Dermis blood vessel endothelial cell (primary cell): ENCODE results near the gene TSPAN15. TPM values are rescaled to one million over a fixed set of nuclear protein-coding genes. Genes with fewer than 3 reads are reported as not detected.
"Not testable (repeated sequence)": the region's sequence is repeated elsewhere in the genome, so short reads cannot be mapped to it uniquely, and the experiment has no call there.

Experiments
- DNase-seq: peaks from one replicate; pipeline ENCODE4 v3.0.0; 2010
- total RNA-seq: library from RNA; depleted of rRNA; stranded (reverse); fragments of >200 nt; gene quantifications from 2 replicates; pipeline ENCODE4 v1.2.3, GENCODE V29; 2014

TSPAN15 gene
- total RNA-seq, 1 donor from 2014 or later: 108 TPM

DNA sequence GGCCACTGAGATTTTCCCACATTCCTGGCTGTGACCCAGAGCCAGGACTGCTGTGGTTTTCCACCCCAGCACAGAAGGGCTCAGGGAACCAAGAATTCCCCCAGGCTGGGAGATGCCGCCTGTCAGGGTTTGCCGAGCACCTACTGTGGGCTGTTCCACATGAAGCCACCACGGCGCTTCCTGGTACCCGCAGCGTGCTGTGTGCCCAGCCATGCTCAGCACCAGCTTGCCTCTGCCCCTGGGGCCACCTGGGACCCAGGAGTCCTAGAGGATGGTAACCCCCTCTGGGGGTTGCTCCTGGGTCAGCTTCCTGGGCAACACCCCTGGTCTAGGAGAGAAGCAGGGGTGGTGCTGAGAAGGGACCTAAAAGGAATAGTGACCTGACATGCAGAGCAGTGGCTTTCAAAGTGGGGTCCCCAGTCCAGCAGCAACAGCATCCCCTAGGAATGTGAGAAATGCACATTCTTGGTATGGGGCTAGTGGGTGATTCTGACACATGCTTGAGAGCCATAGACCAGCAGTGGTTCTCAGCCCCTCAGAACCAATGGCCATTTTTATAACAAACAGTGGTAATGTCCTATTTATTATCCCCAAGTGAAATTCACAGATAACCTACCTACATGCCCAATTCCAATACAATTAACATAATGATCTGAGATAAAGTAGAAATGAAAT, 53.4 kb downstream of the TSPAN15 start:
- DNase-seq: no peak

DNA sequence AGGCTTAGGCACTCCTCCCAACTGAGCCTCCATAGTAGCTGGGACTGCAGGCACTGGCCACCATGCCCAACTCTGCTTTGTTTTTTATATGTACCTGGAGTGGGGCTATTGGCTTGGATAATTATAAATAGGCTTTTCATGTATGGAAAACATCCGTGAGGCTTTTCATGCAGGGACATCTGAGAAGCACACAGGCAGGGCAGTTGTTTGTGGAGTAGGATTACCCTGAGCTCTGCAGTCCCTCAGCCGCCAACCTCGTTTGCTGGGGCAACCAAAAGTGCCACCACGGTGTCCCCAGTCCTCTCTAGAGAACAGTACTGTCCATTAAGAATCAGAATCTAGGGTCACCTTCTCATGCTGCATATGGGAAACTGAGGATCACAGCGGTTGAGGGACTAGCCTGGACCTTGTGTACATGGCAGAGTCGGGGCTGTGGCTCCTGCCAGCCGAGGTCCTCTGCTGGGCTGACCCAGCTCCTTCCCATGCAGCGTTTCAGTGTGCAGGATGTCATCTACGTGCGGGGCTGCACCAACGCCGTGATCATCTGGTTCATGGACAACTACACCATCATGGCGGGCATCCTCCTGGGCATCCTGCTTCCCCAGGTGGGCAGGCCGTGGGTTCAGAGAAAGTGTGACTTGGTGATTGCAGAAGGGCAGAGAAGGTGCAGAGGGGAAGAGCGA, 54.5 kb downstream of the TSPAN15 start:
- DNase-seq: no peak

DNA sequence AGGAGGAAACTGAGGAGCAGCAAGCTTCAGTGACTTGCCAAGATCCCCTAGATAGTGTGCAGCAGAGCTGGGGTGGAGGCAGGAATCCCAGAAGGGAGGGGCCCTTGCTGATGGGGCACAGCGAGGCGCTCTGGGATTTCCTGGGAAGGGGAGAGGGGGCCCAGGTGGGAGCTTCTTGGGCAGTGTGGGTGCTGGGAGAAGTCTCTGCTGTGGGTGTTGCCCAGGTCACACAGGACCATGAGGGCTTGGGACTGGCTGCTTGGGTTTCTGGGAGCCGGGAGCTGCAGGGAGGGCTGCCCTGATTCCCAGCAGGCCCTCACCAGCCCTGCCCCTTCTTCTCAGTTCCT, 55.2 kb downstream of the TSPAN15 start:
- DNase-seq: no peak

DNA sequence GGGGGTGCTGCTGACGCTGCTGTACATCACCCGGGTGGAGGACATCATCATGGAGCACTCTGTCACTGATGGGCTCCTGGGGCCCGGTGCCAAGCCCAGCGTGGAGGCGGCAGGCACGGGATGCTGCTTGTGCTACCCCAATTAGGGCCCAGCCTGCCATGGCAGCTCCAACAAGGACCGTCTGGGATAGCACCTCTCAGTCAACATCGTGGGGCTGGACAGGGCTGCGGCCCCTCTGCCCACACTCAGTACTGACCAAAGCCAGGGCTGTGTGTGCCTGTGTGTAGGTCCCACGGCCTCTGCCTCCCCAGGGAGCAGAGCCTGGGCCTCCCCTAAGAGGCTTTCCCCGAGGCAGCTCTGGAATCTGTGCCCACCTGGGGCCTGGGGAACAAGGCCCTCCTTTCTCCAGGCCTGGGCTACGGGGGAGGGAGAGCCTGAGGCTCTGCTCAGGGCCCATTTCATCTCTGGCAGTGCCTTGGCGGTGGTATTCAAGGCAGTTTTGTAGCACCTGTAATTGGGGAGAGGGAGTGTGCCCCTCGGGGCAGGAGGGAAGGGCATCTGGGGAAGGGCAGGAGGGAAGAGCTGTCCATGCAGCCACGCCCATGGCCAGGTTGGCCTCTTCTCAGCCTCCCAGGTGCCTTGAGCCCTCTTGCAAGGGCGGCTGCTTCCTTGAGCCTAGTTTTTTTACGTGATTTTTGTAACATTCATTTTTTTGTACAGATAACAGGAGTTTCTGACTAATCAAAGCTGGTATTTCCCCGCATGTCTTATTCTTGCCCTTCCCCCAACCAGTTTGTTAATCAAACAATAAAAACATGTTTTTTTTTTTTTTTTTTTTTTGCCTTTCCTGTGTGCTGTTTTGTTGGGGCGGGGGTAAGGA, 55.8 kb downstream of the TSPAN15 start:
- peak; percentile 24 for DNase-seq

DNA sequence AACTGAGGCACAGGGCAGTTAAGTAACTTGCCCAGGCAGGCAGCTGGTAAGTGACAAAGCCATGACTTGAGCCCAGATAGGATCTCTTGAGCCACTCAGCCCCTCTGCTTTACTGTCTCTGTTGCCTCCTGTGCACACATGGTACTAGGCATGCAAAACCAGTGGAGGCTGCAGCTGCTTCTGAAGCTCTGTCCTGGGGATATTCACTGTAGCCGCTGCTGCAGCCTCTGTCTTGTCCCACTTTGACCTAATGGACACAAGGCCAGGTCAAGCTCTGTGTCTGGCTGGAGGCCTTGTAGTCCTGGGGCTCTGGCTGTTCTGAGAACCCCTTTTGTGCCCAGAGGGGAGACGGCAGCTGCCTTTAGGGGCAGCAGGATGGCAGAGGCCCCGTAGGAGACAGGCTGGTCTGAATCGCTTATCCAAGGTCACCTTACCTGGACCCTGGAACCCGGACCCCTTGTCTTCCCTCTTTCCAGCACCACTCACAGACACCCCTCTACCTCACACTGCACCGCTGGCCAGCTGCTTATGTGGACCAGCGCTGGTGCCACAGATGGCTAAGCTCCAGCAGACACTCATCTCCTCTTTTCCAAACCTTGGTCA, 57.6 kb downstream of the TSPAN15 start:
- no peak for DNase-seq

DNA sequence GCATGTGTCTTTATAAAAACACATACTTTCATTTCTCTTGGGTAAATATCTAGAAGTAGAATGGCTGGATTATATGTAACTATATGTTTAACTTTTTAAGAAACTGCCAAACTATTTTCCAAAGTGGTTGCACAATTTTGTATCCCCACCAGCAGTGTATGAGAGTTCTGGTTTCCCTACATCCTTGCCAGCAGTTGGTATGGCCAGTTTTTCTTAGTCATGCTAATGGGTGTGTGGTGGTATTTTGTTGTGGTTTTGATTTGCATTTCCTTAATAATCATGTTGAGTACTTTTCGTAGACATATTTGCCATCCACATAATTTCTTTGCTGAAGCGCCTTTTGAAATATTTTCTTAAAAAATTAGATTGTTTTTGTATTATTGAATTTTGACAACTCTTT, 61.6 kb downstream of the TSPAN15 start:
- DNase-seq: no peak

- no peak for DNase-seq
Observed at GRCh38 chr10:69513617-69514016, 62.4 kb downstream of the TSPAN15 start.

DNA sequence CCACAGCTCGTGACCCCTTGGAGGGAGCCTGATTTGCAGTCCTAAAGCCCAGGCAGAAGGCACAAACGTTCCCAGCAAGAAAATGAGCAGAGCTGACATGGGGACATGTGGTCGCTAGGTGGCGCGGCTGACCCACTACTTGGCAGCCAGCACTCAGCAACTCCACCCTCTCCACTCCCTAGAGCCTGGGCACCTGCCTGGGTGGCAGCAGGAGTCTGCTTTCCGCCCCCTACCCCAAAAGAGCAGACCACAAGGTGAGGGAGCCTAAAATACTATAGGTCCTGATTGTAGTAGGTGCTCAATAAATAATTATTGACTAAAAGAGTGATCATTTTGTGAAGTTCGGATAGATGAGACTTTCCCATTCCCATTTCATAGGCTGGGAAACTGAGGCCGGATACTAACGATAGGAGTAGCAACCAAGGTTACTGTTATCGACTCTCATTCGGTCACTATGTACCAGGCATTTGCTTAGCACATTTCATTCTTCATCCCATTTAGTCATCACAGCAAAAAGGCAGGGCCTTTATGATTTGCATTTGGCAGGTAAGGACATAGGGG, 64.5 kb downstream of the TSPAN15 start:
- DNase-seq: peak; percentile 80

DNA sequence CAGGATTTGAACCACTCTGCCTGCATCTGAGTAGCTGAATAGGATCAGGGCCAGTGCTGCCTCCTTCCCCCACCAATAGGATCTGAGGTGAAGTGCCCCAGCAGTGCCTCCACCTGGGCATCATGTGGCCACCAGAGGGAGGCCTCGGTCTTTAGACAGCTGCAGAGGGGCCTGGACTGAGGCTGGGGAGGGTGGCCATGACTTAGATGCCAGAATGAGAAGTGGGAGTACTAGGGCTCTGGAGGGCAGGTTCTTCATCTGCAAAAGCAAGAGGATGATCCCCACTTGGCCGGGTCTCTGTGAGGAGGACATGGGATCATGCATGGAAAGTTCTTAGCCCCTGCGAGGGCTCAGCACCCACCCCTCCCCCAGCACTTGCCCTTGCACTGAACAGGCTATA, 65.1 kb downstream of the TSPAN15 start:
- DNase-seq: peak; percentile 24

DNA sequence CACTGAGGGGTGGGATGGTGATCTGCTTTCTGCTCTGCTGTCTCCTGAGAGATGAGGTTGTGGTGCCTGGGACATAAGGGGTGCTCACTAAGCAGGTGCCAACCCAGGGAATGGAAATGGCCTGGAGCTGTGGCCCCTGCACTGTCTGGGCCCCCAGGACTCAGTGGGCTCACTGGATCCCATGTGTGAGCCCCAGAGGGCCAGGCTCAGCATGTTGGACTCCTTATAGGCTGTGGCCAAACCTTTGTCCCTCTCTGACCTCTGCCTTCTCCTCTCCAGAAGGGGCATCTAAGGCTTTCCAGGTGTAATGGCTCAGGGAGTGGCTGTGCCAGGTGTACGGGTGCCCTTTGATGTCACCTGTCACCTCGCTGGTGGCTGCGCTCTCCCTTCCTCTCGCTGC, 65.5 kb downstream of the TSPAN15 start:
- DNase-seq: no peak

DNA sequence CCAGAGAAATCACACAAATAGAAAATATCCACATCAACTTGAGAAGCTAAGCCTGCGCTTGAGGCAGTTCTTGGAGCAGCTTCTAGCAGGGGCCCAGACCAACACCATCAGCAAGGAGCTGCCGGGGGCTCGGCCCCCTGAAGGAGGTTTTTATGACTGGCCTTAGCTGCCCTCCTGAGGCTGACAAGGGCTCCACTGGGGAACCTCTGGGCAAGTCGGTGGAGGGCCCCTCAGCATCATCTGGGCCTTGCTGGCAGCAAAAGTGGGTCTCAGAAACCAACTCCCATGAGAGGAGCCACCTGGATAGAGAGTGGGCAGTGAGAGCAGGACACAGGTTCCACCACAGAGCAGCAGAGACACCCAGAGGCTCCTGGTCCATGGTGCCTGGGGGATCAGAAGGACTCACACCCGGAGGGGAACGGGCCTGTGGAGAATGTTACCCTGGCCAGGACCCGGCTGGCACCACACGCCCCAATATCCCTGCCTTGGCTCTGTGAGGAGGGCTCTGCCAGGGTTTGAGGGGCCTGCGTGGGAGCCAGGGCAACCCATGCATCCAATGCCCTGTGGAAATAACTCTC, 66.1 kb downstream of the TSPAN15 start:
- DNase-seq: no peak

- no peak for DNase-seq
Observed at GRCh38 chr10:69527961-69528360, 76.7 kb downstream of the TSPAN15 start.

- no peak for DNase-seq
Observed at GRCh38 chr10:69533658-69534057, 82.4 kb downstream of the TSPAN15 start.

GRCh38 chr10:69536521-69536920, 85.3 kb downstream of the TSPAN15 start:
- not testable (repeated sequence) for DNase-seq

GRCh38 chr10:69537449-69537848, 86.2 kb downstream of the TSPAN15 start:
- no peak for DNase-seq

- DNase-seq: no peak
Observed at GRCh38 chr10:69538461-69538860, 87.2 kb downstream of the TSPAN15 start.

- no peak for DNase-seq
Observed at GRCh38 chr10:69541463-69541862, 90.2 kb downstream of the TSPAN15 start.

DNA sequence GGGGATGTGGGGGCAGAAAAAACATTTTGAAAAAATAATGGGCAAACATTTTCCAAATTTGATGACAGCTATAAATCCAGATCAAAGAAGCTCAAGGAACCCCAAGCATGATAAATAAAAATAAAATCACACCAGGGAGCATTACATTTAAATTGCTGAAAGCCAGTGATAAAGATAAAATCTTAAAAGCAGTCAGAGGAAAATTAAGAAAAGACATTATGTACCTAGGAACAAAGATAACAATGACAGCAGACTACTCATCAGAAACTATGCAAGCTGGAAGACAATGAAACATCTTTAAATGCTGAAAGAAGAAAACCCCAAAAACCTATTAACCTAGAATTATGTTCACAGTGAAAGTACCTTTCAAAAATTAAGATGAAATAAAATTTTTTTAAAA, 98.7 kb downstream of the TSPAN15 start:
- DNase-seq: no peak

GRCh38 chr10:69552268-69552667, 101.0 kb downstream of the TSPAN15 start:
- DNase-seq: no peak

GRCh38 chr10:69553328-69553727, 102.1 kb downstream of the TSPAN15 start:
- no peak for DNase-seq

GRCh38 chr10:69554611-69555010, 103.3 kb downstream of the TSPAN15 start:
- DNase-seq: no peak
